Liver (tissue), 3 donors: ENCODE results near the gene PRAMEF18.
"Not testable (repeated sequence)": the region's sequence is repeated elsewhere in the genome, so short reads cannot be mapped to it uniquely, and the experiment has no call there.

Experiments used
- CTCF ChIP-seq: fragments of 150-350 bp; IDR thresholded peaks from 2 replicates; pipeline ENCODE4 v1.5.1; 2017; ENCODE audit warnings: improper control_type of control experiment, low read depth, low read length; ENCODE audit not compliant: missing input control
- FOXA1 ChIP-seq: IDR thresholded peaks from 2 replicates; pipeline ENCODE4 v1.6.1; 2016; ENCODE audit warnings: antibody characterized with exemption
- RAD21 ChIP-seq, 2 donors: IDR thresholded peaks; 2 replicates each; pipeline ENCODE4 v1.6.1; 2016; ENCODE audit warnings: antibody characterized with exemption in 2 of 2, mild to moderate bottlenecking in 2 of 2
- REST ChIP-seq: IDR thresholded peaks from 2 replicates; pipeline ENCODE4 v1.6.1; 2016; ENCODE audit warnings: antibody characterized with exemption, mild to moderate bottlenecking
- RXRA ChIP-seq, 2 donors: IDR thresholded peaks; 2 replicates each; pipeline ENCODE4 v1.6.1; 2017 to 2018; ENCODE audit warnings: antibody characterized with exemption in 2 of 2, mild to moderate bottlenecking in 1 of 2
- SP1 ChIP-seq: IDR thresholded peaks from 2 replicates; pipeline ENCODE4 v1.6.1; 2018; ENCODE audit warnings: antibody characterized with exemption, mild to moderate bottlenecking
- donor health status: healthy.
- donor health status: healthy.

- TF ChIP-seq SP1; REST; CTCF; FOXA1; RAD21 (IDR thresholded peaks at IDR 0.05); RXRA (IDR thresholded peaks at IDR 0.05): not testable (repeated sequence)
These were observed at the start of gene PRAMEF18 for GRCh38 chr1:13225675-13226204.
